ENCODE data around the gene CTTNBP2.

CTTNBP2 gene

GRCh38 chr7:117782761-117783160 is 90.5 kb downstream of the CTTNBP2 start:
- no peak for DNase-seq (ENCODE audit: low spot score)

DNA sequence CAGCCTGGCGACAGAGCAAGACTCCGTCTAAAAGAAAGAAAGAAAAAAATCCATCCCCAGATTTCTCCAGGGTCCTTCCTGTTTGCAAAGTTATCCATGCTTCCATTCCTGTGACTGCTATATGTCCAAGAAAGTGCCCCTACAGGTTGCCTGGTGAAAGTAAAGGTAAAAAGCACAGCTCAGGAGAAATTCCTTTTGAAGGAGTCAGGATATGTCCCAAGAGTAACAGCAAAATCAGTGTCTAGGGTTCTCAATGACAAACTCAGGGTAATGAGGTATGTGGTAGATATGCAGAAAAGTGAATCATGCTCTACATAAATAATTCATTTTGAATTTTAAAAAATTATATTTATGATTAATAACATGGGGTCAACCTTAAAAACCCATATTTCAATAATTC is 91.5 kb downstream of the CTTNBP2 start:
- no peak for DNase-seq (ENCODE audit: low spot score)

- DNase-seq (ENCODE audit: low spot score), result peak; percentile 25
Measured at GRCh38 chr7:117780832-117781231, 92.4 kb downstream of the CTTNBP2 start.

DNA sequence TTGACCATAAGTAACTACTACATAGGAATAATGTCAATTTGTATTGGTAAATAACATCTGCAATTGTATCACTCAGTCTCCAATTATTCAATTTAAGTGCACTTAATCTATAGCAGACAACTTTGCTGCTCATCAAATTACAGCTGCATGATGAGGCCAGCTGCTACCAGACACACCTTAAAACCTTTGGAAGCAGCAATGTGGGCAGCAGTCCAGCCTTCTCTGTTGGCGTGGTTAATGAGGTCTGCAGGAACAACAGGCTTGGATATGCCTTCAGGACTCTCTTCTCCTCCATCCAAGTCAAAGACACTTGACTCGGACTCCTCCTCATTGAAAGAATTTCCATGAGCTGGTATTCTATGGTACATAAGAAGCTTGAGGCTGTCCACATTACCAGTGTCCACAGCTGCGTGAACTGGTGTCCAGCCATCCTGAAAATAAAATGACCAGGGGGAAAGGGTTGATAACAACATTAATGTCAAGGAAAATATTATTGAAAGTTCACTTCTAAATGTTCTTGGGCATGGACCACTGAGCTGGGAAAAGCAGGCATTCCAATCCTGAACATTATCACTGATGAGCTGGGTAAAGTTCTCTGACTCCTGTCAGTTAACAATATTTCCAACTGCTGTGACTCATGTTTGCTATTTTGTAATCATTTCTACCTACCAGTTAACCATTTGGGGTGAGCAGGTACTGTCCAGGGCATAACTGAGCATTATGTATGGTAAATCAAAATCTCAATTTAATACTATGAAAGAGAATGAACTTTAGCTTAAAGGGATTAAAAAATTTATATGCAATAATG is 95.7 kb downstream of the CTTNBP2 start:
- DNase-seq (ENCODE audit: low spot score), result no peak

DNA sequence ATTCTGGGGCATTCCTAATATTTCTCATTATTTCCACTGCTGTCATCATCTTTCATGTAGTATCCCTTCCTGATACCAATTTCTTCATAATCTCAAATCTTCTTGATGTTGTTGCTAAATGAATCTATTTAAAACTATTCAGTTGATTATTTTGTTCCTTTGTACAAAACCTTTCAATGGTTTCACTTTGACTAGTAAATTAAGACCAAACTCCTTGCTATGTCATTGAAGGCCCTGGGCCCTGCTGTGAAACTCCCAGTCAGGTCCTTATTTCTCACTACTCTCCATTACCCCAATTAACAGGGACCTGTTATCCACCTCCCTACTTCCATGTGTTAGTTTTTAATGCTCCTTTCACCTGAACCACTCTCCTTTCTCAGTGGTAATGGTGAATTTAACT is 97.0 kb downstream of the CTTNBP2 start:
- no peak for DNase-seq (ENCODE audit: low spot score)

- no peak for DNase-seq (ENCODE audit: low spot score)
Measured at GRCh38 chr7:117775801-117776200, 97.4 kb downstream of the CTTNBP2 start.

DNA sequence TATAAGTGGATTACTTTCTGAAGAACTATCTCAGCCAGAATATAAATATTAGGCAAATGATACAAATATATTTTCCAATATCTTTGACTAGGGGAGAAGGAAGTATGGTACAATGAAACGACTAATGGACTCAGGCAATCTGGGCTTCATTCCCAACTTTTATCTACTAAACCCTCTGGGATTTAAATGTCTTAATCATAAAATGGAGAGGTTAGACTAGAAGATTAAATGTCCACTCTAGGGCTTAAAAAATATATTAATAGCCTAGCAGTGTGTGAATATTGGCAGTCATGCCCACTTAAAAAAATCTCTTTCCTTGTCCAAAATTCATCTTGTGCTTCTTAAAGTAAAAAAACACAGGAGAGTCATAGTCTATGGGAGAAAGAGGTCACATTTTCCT is 98.3 kb downstream of the CTTNBP2 start:
- DNase-seq (ENCODE audit: low spot score), result no peak

- no peak for DNase-seq (ENCODE audit: low spot score)
Measured at GRCh38 chr7:117772421-117772820, 100.8 kb downstream of the CTTNBP2 start.

GRCh38 chr7:117771756-117772155 is 101.5 kb downstream of the CTTNBP2 start:
- DNase-seq (ENCODE audit: low spot score), result no peak

- DNase-seq (ENCODE audit: low spot score), result no peak
Measured at GRCh38 chr7:117769085-117769484, 104.2 kb downstream of the CTTNBP2 start.

GRCh38 chr7:117767951-117768350 is 105.3 kb downstream of the CTTNBP2 start:
- no peak for DNase-seq (ENCODE audit: low spot score)

GRCh38 chr7:117766913-117767312 is 106.3 kb downstream of the CTTNBP2 start:
- DNase-seq (ENCODE audit: low spot score), result no peak

GRCh38 chr7:117764031-117764430 is 109.2 kb downstream of the CTTNBP2 start:
- no peak for DNase-seq (ENCODE audit: low spot score)

- DNase-seq (ENCODE audit: low spot score), result no peak
Measured at GRCh38 chr7:117762055-117762454, 111.2 kb downstream of the CTTNBP2 start.

- no peak for DNase-seq (ENCODE audit: low spot score)
Measured at GRCh38 chr7:117759950-117760640, 113.1 kb downstream of the CTTNBP2 start.

GRCh38 chr7:117757440-117757839 is 115.8 kb downstream of the CTTNBP2 start:
- no peak for DNase-seq (ENCODE audit: low spot score)

- no peak for DNase-seq (ENCODE audit: low spot score)
Measured at GRCh38 chr7:117756586-117757085, 116.6 kb downstream of the CTTNBP2 start.

DNA sequence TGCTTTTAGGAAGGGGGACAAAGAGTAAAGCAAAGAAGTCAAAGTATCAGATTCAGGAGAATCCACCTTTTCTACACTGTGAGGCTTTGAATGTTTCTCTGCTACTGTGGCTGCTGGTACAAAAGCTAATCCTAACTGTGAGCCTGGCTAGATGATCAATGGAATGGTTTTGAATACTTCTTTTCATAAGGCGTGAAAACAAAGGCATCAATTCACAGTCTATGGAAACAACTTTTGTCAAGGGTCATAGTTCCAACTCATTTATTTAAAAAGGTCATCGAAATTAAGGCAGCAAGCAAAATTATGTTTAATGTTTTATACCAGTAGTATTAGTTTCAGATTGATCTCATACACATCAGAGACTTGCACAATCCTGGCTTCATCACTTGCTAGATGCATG is 118.1 kb downstream of the CTTNBP2 start:
- peak; percentile 49 for DNase-seq (ENCODE audit: low spot score)

GRCh38 chr7:117751775-117752174 is 121.5 kb downstream of the CTTNBP2 start:
- no peak for DNase-seq (ENCODE audit: low spot score)

GRCh38 chr7:117750612-117751563 is 122.4 kb downstream of the CTTNBP2 start:
- peak; percentile 83 for DNase-seq (ENCODE audit: low spot score)

DNA sequence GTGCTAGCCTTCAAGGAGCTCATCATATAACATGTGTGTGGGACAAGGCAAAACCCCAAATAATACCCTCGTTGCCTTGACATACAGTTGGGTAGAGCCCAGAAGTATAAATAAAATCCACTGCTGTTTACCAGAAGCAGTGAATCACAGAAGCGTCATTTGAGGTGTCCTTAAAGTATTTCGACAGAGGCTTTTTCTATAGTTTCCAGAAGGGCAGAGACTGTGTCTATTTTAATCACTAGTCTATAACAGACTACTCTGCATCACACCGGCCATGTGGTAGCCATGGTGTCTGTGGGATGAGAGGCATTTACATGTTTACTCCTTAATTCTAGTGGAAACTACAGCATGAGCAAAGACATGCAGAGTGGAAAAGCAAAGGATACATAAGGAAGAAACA is 131.3 kb downstream of the CTTNBP2 start:
- DNase-seq (ENCODE audit: low spot score), result no peak

- no peak for DNase-seq (ENCODE audit: low spot score)
Measured at GRCh38 chr7:117739085-117739484, 134.2 kb downstream of the CTTNBP2 start.

Measured in putamen (tissue), 1 donor.